ENCODE results near the gene STAB2.

- TF ChIP-seq, protein P1, sequence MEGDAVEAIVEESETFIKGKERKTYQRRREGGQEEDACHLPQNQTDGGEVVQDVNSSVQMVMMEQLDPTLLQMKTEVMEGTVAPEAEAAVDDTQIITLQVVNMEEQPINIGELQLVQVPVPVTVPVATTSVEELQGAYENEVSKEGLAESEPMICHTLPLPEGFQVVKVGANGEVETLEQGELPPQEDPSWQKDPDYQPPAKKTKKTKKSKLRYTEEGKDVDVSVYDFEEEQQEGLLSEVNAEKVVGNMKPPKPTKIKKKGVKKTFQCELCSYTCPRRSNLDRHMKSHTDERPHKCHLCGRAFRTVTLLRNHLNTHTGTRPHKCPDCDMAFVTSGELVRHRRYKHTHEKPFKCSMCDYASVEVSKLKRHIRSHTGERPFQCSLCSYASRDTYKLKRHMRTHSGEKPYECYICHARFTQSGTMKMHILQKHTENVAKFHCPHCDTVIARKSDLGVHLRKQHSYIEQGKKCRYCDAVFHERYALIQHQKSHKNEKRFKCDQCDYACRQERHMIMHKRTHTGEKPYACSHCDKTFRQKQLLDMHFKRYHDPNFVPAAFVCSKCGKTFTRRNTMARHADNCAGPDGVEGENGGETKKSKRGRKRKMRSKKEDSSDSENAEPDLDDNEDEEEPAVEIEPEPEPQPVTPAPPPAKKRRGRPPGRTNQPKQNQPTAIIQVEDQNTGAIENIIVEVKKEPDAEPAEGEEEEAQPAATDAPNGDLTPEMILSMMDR (IDR thresholded peaks at IDR 0.05; ENCODE audit: low read depth, low read length, poor library complexity, severe bottlenecking) = no peak
- TF ChIP-seq EZH2phosphoT487 (IDR thresholded peaks at IDR 0.05; ENCODE audit: borderline replicate concordance, low read length) = no peak
Measured at GRCh38 chr12:103679421-103680170, 92.5 kb downstream of the STAB2 start.

All from DOHH2 (cell line).